C1 segment of cervical spinal cord (tissue), 14 donors: ENCODE data around the gene OR2M4.
"Not testable (repeated sequence)": the region's sequence is repeated elsewhere in the genome, so short reads cannot be mapped to it uniquely, and the experiment has no call there.

Experiments used
- DNase-seq, 14 donors: peaks; one replicate each; lab custom pipeline; 2025; lab: John Stamatoyannopoulos, UW

OR2M4 gene, protein sequence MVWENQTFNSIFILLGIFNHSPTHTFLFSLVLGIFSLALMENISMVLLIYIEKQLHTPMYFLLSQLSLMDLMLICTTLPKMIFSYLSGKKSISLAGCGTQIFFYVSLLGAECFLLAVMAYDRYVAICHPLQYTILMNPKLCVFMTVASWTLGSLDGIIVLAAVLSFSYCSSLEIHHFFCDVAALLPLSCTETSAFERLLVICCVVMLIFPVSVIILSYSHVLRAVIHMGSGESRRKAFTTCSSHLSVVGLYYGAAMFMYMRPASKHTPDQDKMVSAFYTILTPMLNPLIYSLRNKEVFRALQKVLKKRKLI

DNA sequence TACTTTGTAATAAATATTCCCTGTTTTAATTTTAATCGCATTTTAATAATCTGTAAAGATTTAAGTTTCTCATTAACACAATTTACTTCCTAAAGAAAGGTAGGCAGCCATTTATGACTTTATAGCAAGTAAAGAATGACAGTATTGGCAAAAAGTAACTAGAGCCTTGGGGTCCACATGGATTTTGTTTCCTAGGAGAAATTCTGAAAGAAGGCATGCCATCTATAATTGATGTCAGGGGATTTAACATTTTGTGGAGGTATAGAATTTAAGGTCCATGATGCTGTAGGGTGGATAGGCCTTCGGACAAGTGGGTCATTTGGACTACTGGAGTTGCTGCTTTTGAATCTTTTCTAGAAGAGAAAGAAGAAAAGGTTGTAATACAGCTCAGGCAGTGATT, at the start of gene OR2M4:
Gene OR2M4 (plus strand): TSS at position 301 of the 400 bp plus-strand sequence. CDS start 7,512 bp downstream, outside the sequence.
- DNase-seq, result no peak

DNA sequence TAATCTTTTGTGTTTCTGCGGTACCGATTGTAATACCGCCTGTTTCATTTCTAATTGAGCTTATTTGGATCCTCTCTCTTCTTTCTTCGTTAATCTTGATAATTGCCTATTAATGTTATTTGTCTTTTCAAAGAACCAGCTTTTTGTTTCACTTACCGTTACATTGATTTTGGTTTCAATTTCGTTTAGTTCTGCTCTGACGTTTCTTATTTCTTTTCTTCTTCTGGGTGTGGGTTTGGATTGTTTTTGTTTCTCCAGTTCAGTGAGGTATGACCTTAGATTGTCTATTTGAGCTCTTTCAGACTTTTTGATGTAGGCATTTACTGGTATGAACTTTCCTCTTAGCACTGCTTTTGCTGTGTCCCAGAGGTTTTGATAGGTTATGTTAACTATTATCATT, 47.2 kb upstream of the OR2M4 start:
- no peak for DNase-seq

DNA sequence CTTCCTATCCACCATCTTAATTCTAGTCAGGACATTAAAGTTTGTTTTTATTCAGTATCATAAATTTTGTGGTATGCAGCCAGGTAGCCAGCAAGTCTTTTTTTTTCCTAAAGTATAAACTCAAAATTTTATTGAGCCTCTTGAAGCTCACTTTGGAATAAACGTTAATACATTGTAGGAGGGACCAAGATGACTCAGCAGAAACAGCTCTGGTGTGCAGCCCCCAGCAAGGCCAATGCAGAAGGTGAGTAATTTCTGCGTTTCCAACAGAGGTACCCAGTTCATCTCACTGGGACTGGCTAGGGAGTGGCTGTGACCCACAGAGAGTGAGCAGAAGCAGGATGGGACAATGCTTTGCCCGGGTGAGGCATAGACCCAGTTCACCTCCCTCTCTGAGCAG, 43.9 kb upstream of the OR2M4 start:
- DNase-seq, result no peak

DNA sequence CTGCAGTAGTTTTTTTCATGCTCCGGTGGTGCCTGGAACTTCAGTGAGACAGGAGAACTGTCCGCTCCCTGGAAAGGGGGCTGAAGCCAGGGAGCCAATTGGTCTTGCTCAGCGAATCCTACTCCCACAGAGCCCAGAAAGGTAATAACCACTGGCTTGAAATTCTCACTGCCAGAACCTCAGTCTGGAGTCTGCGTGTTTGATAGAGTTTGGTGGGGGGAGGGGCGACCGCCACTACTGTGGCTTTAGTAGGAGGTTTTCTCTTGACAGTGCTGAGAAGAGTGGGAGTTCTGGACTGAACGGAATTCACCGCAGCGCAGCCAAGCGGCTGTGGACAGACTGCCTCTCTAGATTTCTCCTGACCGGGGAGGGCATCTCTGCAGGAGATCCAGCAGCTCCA, 42.2 kb upstream of the OR2M4 start:
- no peak for DNase-seq

DNA sequence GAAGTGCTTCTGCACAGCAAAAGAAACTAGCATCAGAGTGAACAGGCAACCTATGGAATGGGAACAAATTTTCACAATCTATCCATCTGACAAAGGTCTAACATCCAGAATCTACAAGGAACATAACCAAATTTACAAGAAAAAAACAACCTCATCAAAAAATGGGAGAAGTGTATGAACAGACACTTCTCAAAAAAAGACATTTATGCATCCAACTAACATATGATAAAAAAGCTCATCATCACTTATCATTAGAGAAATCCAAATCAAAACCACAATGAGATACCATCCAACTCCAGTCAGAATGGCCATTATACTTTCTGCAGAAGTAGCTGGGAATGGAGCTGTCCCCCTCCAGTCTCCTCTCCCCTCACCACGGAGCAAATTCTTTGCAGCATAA, 37.1 kb upstream of the OR2M4 start:
- DNase-seq, result no peak

DNA sequence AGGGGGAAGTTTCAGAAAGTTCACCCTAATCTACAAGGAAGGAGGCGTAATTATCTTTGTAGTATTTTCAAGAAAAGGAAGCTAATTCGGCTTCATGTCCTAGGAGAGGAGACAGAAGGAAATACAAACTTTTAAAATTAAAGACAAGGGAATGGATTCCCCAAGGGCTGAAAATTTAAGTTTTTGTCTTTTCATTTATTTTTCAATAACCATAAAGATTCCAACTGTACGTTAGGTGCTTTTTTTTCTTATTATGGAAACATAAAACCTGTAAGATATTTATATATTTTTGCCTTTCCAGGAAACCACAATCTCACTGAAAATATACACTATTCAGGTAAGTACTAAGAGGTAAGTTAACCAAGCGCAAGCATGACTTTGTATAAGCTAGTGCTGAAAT, 34.3 kb upstream of the OR2M4 start, which contains the start of gene OR2M3:
Gene OR2M3 (plus strand): TSS at position 301 of the 400 bp plus-strand sequence. CDS start 5,803 bp downstream, outside the sequence.
- no peak for DNase-seq

DNA sequence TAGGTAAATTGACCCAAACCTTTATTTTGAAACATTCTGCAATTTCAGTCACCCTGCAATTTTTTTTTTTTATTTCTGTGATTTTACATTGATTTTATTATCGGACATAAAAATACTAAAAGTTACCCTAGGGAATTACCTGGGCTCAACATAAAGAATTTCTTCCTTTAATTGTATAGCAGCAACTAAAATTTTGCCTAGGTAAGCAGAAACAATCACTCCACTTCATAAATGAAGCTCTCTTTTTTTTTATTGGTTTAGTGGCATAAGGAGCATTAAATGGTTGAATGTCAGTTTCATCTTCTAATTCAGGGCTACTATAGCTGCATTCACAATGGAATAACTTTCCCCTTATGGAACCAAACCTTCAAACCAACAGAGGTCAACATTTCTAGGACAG, 15.3 kb upstream of the OR2M4 start:
- no peak for DNase-seq

DNA sequence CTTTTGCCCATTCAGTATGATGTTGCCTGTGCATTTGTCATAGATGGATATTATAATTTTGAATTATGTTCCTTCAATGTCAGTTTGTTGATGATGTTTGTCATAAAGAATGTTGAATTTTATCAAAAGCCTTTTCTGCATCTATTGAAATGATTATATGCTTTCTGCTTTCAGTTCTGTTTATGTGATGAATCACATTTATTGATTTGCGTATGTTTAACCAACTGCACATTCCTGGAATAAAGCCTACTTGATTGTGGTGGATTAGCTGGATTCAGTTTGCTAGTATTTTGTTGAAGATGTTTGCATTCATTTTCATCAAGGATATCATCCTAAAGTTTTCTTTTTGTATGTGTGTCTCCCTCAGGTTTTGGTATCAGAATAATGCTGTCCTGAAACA, 5.7 kb upstream of the OR2M4 start:
- no peak for DNase-seq

DNA sequence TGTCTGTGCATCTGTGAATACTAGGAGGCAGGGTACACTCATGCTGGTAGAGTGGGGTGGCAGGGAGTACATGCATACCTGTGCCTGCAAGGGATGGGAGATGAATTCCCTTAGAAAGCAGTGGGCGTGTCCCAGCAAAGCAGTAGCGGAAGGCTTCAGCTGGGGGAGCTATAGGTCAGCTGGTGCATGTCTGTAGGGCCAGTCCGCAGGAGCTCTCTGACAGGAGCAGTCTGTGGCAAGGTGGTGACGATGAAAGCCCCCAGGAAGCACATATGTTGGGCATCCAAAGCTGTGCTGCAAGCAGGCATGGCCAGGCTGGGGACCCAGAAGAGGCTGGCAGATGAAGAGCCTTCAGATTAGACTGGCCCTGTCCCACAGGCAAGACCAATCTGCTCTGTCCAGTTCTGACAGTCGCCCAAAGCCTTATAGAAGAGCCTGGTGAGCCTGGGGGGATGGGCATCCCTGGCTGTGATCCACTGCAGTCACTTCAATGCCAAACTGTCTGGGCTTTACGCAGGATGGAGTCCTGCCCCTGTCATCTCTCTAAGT, 1.8 kb upstream of the OR2M4 start:
- DNase-seq, result no peak

DNA sequence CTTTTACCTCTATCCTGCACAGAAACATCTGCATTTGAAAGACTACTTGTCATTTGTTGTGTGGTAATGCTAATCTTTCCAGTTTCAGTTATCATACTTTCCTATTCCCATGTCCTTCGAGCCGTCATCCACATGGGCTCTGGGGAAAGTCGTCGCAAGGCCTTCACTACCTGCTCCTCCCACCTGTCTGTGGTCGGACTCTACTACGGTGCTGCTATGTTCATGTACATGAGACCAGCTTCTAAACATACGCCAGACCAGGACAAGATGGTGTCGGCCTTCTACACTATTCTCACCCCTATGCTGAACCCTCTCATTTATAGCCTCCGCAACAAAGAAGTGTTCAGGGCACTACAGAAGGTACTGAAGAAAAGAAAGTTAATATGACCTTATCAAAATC, 8.3 kb downstream of the OR2M4 start:
- DNase-seq, result no peak

DNA sequence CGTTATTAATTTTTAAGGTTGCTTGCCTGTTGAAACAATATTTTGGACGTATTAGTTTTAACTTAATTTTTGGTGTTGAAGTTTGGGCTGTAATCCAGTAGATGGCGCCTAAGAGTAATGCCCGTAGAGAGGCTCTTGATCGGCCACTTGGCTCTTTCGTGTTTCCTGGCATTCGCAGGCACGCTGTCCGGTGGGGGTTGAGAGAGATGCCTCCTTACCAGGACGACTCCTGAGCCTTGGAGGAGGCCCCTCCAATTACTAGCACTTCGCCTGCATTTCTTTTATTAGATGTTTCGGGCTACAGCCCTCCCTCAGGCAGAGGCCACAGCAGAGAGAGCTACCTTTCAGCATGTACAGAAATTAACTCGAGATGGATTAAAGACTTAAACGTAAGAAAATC, 12.0 kb downstream of the OR2M4 start:
- DNase-seq, result peak in 7 of 14 donors; percentile 1 to 52 (median 20)

DNA sequence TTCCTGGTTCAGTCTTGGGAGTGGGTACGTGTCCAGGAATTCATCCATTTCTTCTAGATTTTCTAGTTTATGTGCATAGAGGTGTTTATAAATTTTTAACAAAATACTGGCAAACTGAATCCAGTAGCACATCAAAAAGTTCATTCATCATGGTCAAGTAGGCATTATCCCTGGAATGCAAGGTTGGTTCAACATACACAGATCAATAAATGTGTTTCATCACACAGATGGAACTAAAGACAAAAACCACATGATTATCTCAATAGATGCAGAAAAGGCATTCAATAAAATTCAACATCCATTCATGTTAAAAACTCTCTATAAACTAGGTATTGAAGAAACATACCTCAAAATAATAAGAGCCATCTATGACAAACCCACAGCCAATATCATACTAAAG, 28.1 kb downstream of the OR2M4 start:
- DNase-seq, result not testable (repeated sequence)

DNA sequence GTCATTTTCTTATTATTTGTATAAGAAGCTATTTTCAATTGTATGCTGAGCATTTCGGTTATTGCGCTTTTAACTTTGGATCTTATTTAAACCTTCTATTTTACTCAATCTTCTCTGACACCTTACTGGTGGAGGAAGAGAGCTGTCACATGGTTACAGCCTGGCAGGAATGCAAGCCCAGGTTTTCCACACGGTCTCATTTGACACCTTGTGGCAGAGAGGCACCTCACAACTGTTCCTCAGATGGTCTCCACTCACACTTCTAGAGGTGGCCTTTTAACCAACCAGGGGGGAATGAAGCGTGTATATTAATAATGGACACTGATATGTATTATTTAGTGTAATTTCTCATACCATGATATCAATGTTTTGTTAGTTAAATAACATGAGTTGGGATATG, 37.0 kb downstream of the OR2M4 start:
- DNase-seq, result no peak

DNA sequence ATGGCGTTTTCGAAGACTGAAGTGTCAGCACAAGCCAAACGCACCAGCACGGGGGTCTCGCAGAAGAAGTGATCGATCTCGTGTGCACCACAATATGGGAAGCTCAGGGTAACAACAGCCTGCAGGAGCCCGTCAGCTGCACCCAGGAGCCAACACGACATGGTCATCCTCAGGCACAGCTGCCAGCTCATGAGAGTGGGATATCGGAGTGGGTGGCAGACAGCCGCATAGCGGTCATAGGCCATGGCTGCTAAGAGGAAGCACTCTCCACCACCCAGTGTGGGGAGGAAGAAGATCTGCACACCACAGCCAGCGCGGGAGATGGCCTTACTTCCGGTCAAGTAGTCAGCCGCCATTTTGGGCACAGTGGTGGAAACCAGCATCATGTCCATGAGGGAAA, 42.0 kb downstream of the OR2M4 start:
- not testable (repeated sequence) for DNase-seq

DNA sequence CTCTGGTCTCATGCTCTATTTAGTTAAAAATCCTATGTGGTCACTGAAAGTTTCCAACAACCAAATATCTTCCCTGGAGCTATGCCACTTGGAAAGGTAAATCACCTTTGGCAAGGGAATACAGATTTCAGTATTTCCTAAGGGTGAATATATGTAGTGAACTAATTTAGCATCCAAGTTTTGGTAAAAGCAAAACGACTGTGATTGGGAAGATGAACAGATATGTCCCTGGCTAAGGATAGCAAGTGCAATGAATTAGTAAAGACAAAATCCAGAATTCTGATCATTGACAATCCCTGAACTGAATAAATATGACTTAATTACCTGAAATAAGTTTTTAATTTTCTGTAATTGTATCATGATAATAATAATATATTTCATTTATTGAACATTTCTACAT, 46.7 kb downstream of the OR2M4 start, which contains the start of gene OR2T33:
Gene OR2T33 (minus strand): TSS at position 101 of the 400 bp plus-strand sequence. CDS start 4,162 bp downstream, outside the sequence.
- DNase-seq, result no peak

DNA sequence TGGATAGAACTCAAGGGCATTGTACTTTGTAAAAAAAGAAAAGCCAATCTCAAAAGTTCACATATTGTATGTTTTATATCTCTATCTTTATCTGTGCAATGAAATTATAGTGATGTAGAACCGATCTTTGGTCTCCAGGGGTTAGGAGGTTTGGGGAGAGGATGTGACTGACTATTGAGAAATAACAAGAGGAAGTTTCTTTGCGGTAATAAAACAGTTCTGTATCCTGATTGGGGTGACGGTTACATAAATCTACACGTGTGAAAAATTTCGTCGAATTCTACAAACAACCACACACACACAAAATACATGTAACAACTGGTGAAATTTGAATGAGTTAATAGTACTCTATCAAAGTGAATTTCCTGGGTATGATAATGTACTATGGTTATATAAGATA, 57.2 kb downstream of the OR2M4 start:
- DNase-seq, result no peak
